PC-3 (cell line): ENCODE results near the gene ARID1A.

Source experiments
- CTCF ChIP-seq: fragments of 300-600 bp; sonication (generic); conservative IDR thresholded peaks from 2 replicates; pipeline ENCODE4 v1.5.1; 2017; ENCODE audit warnings: antibody characterized with exemption, low read depth, mild to moderate bottlenecking, low read length
- EZH2phosphoT487 ChIP-seq: fragments of 300-600 bp; sonication (generic); IDR thresholded peaks from 2 replicates; pipeline ENCODE4 v1.6.1; 2018; ENCODE audit warnings: mild to moderate bottlenecking, antibody characterized with exemption, low read length, borderline replicate concordance

GRCh38 chr1:26781206-26781825, 85.5 kb downstream of the ARID1A start:
- no peak for TF ChIP-seq CTCF
- TF ChIP-seq EZH2phosphoT487 = no peak
